GM12874 (cell line): ENCODE results near the gene INAVA.

ENCODE experiments used
- CTCF ChIP-seq: IDR thresholded peaks from 2 replicates; pipeline ENCODE4 v1.5.1; 2011; ENCODE audit warnings: low read depth, mild to moderate bottlenecking, control low read depth, low read length, moderate library complexity; ENCODE audit not compliant: insufficient read depth

The INAVA gene

DNA sequence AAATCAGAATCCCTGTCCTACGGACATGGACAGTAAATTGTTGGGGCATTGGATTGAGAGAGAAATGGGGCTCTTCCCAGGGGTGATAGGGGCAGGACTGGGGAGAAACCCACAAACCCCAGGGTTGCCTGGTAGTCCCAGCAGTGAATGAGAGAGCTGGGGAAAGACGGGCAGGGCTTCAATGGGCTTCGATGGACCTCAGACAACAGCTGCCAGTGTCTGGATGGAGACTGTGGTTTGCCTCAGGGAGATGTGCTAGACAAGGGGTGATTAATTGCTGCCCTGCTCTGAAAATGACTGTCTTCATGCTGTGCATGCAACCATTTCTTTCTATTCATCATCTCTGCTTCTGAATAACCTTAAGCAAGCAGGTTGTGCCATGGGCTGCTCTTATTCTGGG lies 14.5 kb upstream of the INAVA start:
- no peak for TF ChIP-seq CTCF

DNA sequence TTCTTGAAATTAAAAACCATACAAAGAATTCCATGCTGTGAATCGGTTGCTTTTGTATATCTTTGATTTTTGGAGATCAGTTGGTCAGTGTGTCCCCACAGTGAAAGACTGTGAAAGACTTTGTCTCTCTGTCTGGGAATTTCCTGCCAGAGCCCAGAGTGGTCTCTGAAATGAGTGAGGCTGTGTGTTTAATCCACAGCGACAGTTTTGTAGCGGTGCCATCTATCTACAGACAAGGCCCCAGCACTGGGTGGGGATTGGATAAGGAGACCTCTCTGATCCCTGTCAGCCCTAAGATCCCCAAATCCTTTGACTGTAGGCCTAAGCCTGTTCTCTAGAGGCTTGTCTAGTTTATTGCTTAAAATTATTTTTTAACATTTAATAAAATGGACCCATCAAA lies 11.6 kb upstream of the INAVA start:
- TF ChIP-seq CTCF, result no peak

- TF ChIP-seq CTCF, result no peak
Measured at GRCh38 chr1:200885623-200886402, 8.9 kb upstream of the INAVA start.

DNA sequence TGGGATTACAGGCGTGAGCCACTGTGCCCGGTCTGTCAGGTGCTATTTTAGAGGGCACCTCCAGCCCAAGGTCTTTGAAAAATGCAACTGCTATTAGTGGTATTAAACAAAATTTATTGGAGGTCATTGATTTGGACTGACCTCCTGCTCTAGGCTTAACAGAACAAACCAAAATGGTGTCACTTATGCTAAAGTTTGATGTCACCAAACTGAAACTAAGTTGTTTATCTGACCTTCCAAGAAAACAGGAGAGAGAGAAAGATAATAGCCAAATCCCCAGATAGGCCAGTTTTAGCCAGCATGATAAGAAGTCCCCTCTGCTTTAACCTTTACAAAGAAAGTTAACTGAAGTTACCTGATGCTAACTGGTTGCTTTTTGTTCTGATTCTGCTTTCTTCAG lies 8.1 kb upstream of the INAVA start:
- no peak for TF ChIP-seq CTCF

GRCh38 chr1:200887036-200887435 lies 7.7 kb upstream of the INAVA start:
- no peak for TF ChIP-seq CTCF

DNA sequence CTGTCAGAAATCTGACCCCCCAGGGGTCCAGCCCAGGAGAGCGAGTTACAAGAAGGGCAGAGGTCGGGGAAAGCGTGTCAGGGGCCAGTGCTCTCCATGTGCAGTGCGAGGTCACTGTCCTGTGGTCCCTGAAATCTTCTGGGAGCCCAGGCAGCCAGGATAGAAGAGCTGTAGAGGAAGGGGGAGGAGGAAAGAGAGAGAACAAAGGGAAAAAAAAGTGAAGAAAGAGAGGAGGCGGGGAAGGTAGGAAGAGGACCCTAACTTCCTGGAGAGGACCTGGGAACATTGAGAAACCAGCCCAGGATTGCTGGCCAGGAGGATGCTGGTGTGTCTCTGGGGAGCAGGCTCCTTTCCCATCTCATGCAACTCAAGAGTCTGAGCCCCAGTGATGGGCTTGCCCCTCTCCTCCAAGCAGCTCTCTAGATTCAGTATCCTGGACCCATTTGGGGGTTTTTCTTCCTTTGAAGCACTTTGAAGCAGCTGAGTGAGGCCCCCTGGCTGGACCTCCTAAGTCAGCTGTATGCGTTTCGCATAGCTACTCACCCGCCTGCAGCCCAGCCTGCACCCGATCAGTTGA lies 6.8 kb upstream of the INAVA start:
- no peak for TF ChIP-seq CTCF

DNA sequence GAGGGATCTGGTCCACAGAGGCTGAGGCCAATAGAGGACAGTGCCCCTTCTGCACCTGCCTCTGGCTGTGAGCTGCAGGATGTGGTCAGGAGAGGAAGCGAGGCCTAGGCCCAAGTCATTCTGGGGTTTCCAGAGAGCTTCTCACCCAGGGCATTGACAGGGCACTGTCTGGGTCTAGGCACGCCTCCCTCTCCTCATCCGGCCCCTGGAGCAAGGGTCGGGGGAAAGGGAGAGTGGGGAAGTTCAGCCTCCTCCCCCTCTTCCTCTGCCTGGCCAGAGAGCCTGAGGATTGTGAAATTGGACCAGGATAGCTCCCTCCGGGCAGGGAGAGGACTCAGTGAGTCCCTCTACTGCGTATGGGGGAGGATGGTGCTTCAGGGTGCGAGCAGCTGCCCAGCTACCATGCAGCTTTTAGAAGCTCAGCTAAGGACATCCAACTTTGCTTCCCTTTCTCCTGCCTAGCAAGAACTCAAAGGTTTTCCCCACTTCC lies 6.3 kb upstream of the INAVA start:
- TF ChIP-seq CTCF, result no peak
